Stomach smooth muscle (tissue), 2 donors: Measurements from ENCODE around the gene CDHR1.
"Not testable (repeated sequence)": the region's sequence is repeated elsewhere in the genome, so short reads cannot be mapped to it uniquely, and the experiment has no call there.

Experiments used
- H3K27ac ChIP-seq: one replicate; pipeline ENCODE4 v1.7.0; 2013; ENCODE audit warnings: mild to moderate bottlenecking, low read length, inconsistent platforms
- H3K27me3 ChIP-seq, 2 donors: one replicate each; pipeline ENCODE4 v1.7.0; 2013; ENCODE audit warnings: low read length in 2 of 2; ENCODE audit not compliant: insufficient read depth in 2 of 2, control insufficient read depth in 1 of 2
- H3K36me3 ChIP-seq, 2 donors: one replicate each; pipeline ENCODE4 v1.7.0; 2013; ENCODE audit warnings: low read length in 2 of 2; ENCODE audit not compliant: control insufficient read depth in 2 of 2, insufficient read depth in 2 of 2
- H3K4me1 ChIP-seq: one replicate; pipeline ENCODE4 v1.7.0; 2013; ENCODE audit warnings: low read length; ENCODE audit not compliant: control insufficient read depth, insufficient read depth
- H3K4me3 ChIP-seq, 2 donors: one replicate each; pipeline ENCODE4 v1.7.0; 2013; ENCODE audit warnings: low read length in 2 of 2
- H3K9ac ChIP-seq, 2 donors: one replicate each; pipeline ENCODE4 v1.7.0; 2013; ENCODE audit warnings: low read length in 2 of 2, mild to moderate bottlenecking in 1 of 2
- H3K9me3 ChIP-seq, 2 donors: one replicate each; pipeline ENCODE4 v1.7.0; 2013; ENCODE audit warnings: low read length in 2 of 2; ENCODE audit not compliant: control insufficient read depth in 2 of 2
- donor health status: healthy.
- donor health status: Pancreatic carcinoma.

Gene CDHR1

DNA sequence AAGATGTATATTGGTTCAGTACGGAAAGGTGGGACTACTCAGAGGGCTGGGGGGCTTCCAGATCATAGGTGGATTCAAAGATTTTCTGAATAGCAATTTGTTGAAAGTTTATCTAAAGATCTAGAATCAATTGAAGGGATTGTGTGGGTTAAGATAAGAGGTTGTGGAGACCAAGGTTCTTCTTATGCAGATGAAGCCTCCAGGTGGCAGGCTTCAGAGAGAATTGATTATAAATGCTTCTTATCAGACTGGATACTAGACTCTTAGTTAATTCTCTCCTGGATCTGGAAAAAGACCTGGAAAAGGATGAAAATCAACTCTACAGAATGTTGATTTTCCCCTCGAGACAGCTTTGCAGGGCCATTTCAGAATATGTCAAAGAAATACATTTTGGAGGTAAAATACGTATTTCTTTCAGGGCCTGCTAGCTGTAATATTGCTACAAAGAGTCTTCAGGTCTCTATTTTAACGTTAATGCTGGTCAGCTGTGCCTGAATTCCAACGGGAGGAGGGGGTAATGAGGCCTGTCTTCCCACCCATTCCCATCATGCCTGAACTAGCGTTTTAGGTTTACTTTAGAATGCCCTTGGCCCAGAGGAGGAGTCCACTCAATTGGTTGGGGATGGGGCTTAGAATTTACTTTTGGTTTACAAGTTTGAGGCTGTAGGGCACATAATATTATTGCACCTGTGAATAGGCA lies 33.5 kb upstream of the CDHR1 start:
- no peak overlapping the region for H3K9ac ChIP-seq
- H3K4me1 ChIP-seq, result peaks cover 4% of the 10 kb centered on the region
- peaks cover 2 to 3% of the 10 kb centered on the region in 2 donors for H3K27me3 ChIP-seq
- no peak overlapping the region for H3K27ac ChIP-seq
- H3K9me3 ChIP-seq, result no peaks in the 10 kb centered on the region
- H3K36me3 ChIP-seq, result no peaks in the 10 kb centered on the region
- H3K4me3 ChIP-seq, result no peak overlapping the region

DNA sequence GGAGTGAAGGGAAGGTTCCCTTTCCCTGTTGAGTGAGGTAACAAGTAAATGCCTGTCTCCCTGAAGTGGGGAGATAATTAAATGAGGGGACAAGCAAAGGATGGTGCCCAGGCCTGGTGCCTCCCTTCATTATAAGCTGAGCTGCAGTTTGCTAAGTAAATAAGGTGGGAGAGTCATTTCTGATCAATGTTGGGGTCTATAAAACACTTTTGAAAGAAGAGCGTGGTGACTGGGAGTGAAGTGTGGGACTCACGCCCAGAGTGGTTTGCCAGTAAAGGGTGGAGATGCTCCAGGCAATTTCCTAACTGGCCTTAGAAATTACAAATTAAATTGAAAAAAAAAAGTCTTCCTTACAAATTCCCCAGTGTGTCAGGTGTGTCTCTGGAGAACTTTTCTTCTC lies 30.3 kb upstream of the CDHR1 start:
- Histone ChIP-seq H3K27me3 (peaks cover 2 to 8% of the 10 kb centered on the region in 2 donors), H3K9ac (no peak overlapping the region), H3K27ac (no peak overlapping the region), H3K4me1 (peaks cover 4% of the 10 kb centered on the region), H3K36me3 (no peaks in the 10 kb centered on the region), H3K9me3 (no peaks in the 10 kb centered on the region), H3K4me3 (no peak overlapping the region)

- Histone ChIP-seq H3K27ac (no peak overlapping the region), H3K4me1 (peaks cover under 1% of the 10 kb centered on the region), H3K36me3 (no peaks in the 10 kb centered on the region), H3K9ac (no peak overlapping the region), H3K27me3 (peaks cover 2 to 8% of the 10 kb centered on the region in 2 donors), H3K9me3 (no peaks in the 10 kb centered on the region), H3K4me3 (no peak overlapping the region)
Observed at GRCh38 chr10:84164442-84164841, 29.9 kb upstream of the CDHR1 start.

DNA sequence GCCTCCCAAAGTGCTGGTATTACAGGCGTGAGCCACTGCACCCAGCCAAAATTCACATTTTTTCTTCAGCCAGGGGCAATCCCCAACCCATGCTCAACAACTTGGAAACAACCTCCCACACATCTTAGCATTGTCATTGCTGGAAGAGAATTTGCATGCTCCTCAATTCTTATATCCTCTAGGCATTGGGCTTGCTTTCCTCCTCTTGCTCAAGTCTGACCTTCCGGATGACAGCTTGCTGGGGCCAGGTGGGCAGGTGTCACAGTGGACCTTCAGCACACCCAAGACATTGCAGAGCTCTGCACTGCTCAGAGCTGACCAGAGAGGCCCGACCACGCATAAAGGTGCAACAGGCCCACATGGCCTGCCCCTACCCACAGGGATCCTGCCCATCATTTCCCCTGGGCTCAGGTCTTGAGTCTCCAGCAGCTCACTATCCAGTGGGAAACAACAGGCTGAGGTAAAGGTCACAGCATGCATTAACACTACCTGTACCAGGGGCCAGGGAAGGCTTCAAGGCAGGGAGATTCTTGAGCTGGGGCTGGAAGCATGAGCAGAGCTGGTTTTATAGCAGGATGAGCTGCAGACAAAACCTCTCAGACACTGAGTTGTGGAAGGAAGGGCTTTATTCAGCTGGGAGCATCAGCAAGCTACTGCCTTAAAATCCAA lies 27.6 kb upstream of the CDHR1 start:
- no peaks in the 10 kb centered on the region for H3K4me1 ChIP-seq
- H3K36me3 ChIP-seq, result no peaks in the 10 kb centered on the region
- H3K9ac ChIP-seq, result no peak overlapping the region
- no peaks in the 10 kb centered on the region for H3K9me3 ChIP-seq
- H3K27ac ChIP-seq, result no peak overlapping the region
- no peak overlapping the region for H3K4me3 ChIP-seq
- peaks cover 2 to 8% of the 10 kb centered on the region in 2 donors for H3K27me3 ChIP-seq

GRCh38 chr10:84167289-84167653 lies 27.1 kb upstream of the CDHR1 start:
- not testable (repeated sequence) for H3K9me3 ChIP-seq, H3K27me3 ChIP-seq, H3K9ac ChIP-seq, H3K4me1 ChIP-seq, H3K27ac ChIP-seq, H3K36me3 ChIP-seq, H3K4me3 ChIP-seq

GRCh38 chr10:84168382-84168781 lies 26.0 kb upstream of the CDHR1 start:
- H3K27ac ChIP-seq, H3K9me3 ChIP-seq, H3K4me3 ChIP-seq, H3K9ac ChIP-seq, H3K4me1 ChIP-seq, H3K36me3 ChIP-seq, H3K27me3 ChIP-seq: not testable (repeated sequence)

DNA sequence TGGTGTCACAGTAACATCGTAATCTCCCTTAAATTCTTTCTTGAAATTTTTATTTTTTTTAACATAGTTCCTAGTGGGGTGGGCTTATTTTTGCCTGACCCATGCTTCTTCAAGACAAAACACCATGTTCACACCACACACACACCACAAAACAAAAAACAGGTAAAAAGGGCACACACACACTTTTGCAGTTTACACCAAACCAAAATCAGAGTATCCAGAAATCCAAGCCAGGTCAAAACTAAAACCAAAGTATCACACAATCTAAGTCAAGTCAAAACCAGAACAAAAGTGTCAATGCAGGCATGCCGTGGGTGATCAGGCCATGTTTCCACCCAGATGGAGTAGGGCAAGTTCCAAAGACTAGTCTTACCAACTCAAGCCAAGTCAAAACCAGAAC lies 23.1 kb upstream of the CDHR1 start:
- H3K4me3 ChIP-seq, H3K36me3 ChIP-seq, H3K27me3 ChIP-seq, H3K9ac ChIP-seq, H3K27ac ChIP-seq, H3K4me1 ChIP-seq, H3K9me3 ChIP-seq: not testable (repeated sequence)

- H3K27me3 ChIP-seq, H3K4me3 ChIP-seq, H3K27ac ChIP-seq: not testable (repeated sequence)
Observed at GRCh38 chr10:84171700-84172466, 22.5 kb upstream of the CDHR1 start.

GRCh38 chr10:84172467-84173356 lies 21.6 kb upstream of the CDHR1 start:
- Histone ChIP-seq H3K9ac (no peak overlapping the region), H3K9me3 (no peaks in the 10 kb centered on the region), H3K27me3 (no peaks in the 10 kb centered on the region), H3K27ac (no peak overlapping the region), H3K4me3 (no peak overlapping the region), H3K36me3 (no peaks in the 10 kb centered on the region), H3K4me1 (no peaks in the 10 kb centered on the region)

More at GRCh38 chr10:84171700-84172466, 22.5 kb upstream of the CDHR1 start:
- not testable (repeated sequence) for H3K4me1 ChIP-seq, H3K36me3 ChIP-seq, H3K9ac ChIP-seq, H3K9me3 ChIP-seq

- no peaks in the 10 kb centered on the region for H3K4me1 ChIP-seq
- no peaks in the 10 kb centered on the region for H3K27me3 ChIP-seq
- H3K9ac ChIP-seq, result no peak within 1 kb of the TSS
- H3K9me3 ChIP-seq, result no peaks in the 10 kb centered on the region
- H3K36me3 ChIP-seq, result no peaks in the 10 kb centered on the region
- no peak within 1 kb of the TSS for H3K27ac ChIP-seq
- H3K4me3 ChIP-seq, result no peak within 1 kb of the TSS
Observed at GRCh38 chr10:84173501-84173929, 20.8 kb upstream of the CDHR1 start, which contains the start of gene GPR15LG. GPR15LG (plus strand) TSS chr10:84173801; CDS start chr10:84173852, 51 bp downstream.
